NCI-H2029 (cell line): ENCODE results near the gene FOXD2.

Experiments
- DNase-seq: peaks from one replicate; lab custom pipeline; 2025; lab: John Stamatoyannopoulos, UW

Gene FOXD2

DNA sequence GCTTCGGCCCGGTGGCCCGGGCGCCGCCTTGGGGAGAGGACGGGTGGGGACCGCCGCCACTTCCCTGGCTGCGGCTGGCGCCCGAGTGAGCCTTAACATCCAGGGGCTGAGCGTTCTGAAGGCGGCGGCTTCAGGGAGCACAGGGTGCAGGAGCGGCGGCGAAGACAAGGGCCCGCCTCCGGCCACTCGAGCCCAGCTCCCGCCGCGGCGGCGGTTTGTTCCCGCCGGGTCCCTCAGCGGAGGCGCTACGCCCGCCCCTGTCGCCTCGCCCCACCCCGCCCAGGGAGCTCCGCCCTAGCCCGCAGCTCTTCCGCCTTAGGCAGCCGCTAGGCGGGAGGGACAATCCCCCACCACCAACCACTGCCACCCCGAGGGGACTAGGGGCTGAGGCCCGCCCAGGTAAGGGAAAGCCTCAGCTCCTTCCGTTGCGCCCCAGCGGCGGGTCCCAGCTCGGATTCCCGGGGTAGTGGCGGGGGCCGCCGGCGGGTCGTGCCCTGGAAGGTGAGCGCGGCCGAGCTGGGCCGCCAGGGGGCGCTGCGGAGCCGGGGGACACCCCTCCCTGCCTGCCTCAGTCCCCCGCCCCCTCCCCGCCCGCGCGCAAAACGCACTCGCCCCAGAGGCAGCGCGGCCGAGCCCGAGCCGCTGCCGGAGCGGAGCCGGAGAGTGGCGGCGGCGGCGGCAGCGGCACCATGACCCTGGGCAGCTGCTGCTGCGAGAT lies at the start of gene FOXD2:
Gene FOXD2, plus strand, starts transcription at position 598 of the 718 bp plus-strand sequence. Its CDS starts 92 bp downstream, at position 690.
- DNase-seq, result peak; percentile 98

DNA sequence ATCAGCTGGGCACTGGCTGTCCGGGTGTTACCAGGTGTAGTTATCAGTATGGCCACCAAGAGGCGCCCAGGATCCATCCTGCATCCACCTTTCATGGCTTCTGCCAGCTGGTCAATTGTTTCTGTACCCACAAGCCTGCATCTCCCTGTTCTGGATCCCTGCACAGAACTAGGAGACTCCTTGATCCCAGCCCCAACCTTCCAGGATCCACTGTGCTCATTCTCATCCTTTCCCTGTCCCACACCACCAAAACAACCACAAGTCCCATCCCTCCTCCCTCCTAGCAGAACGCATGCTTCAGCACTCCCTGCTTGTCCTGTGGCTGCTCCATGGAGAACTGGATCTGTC lies 49.0 kb upstream of the FOXD2 start:
- DNase-seq, result peak; percentile 77

DNA sequence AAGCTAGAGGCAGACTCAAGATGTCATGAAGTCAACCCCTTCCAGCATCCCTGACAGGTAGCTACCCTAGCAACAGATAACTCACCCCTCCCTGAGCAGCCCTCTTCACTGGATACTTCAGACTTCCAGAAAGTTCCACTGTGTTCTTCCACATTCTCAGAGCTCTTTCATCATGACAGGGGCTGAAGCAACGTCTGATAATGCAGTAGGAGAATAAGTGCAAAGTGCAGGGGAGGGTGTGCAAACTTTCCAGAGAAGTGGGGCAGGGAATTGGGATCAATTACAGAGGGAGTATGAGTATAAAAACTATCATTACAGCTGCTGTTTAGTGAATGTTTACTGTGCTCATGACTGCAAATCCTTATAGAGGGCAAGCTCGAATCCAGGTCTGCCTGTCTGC lies 48.1 kb upstream of the FOXD2 start:
- no peak for DNase-seq

DNA sequence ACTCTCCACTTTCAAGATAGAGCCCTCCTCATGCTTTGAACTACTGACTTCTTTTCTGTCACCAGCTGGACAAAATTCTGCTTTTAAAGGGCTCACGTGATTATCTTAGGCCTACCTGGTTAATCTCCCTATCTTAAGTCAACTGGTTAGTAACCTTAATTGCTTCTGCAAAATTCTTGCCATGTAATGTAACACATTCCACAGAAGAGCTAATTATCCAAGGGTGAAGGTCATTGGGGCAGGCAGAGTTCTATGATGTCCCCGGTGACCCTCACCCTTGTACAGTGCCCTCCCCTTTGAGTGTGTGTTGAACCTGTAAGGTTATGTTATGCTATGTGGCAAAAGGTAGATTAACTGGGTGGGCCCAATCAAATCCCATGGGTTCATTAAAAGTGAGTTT lies 47.0 kb upstream of the FOXD2 start:
- DNase-seq, result no peak

DNA sequence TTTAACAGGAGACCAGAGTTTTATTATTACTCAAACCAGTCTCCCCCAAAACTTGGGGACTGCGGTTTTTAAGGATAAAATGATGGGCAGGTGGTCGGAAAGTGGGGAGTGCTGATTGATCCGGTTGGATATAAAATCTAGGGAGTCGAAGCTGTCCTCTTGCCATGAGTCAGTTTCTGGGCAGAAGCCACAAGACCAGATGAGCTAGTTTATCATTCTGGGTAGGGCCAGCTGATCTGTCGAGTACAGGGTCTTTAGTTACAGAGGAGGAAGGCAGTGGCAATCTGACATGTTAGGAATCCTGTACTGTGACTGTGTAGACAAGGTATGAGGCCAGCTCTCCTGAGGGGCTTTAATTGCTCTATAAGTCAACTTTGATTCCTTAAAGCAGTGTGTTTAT lies 44.7 kb upstream of the FOXD2 start:
- no peak for DNase-seq

DNA sequence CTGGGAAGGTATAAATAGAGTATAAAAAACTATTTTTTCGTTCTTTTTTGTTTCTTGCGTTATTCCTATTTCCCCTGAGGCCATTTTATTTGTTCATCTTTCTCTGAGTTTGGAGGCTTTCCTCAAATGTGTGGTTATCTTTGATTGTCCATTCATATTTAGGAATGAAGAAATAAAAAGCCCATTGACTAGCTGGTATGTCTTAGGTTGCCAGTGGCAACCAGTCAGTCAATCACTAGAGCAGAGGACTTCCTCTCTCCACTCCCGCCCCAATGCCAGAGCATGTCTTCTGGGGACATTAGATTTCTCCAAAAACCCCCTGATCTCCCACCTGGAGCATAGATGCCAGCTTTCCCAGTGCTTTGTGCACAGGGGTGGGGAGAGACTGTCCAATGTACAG lies 42.4 kb upstream of the FOXD2 start:
- no peak for DNase-seq

DNA sequence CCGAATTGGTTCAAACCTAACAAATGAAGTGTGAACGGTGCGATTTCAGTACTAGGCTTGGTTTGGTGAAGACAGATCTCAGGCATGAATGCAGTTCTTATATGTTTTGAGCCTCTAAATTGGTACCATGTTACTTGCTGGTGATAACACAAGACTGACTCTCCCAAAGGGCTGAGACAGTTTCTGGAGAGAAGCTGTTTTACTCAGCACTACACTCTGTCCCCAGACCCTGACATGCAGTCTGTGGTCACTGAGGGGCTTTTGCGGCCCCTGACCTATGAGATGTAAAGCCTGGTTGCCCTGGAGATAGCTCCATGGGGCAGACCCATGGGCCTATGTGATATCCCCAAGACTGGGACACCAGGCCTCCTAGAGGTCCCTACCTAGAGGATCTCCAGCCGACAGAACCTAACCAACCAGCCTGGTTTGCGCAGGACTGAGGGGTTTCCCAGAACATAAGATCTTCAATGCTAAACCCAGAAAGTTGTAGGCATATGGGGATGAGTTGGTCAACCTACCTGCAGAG lies 41.1 kb upstream of the FOXD2 start:
- DNase-seq, result no peak

DNA sequence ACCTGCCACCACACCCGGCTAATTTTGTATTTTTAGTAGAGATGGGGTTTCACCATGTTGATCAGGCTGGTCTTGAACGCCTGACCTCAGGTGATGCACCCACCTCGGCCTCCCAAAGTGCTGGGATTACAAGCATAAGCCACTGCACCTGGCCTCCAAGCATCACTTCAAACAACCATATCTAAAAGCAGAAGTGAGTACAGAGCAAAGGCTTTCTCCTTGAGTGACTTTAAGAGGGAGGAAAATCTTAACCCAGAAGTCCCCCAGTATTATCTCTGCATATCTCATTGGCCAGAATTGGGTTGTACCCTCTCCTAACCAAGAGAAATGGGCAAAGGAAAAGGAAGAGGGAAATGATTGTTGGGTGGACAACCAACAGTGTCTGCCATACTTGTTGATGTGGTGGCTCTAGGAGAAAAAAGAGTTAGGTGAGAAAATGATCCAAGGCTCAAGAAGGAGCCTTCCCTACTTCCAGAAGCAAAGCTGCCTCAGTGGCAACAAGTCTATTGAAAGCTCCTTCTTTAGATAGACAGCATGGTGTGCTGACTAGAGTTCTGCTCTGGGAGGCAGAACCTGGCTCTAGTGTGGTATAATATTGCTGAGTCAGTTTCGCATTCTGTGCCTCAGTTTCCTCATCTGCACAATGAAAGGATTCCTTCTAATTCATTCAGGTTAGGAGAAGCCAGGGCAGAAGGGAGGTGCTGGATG lies 38.6 kb upstream of the FOXD2 start:
- DNase-seq, result no peak

DNA sequence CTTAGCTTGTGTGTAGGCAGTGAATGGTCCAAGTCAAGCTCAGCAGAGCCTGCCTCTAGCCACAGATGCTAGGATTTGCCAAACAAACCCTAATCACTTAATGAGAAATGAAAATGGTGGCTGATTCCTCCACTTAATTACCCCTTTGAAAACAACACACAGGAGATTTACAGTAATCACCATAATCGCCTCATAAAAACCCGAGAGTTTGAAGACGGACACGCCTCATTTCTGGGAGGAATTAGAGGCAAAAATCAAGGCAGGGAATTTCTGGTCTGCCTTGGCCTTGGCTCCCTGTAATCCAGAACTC lies 38.0 kb upstream of the FOXD2 start:
- DNase-seq, result no peak

DNA sequence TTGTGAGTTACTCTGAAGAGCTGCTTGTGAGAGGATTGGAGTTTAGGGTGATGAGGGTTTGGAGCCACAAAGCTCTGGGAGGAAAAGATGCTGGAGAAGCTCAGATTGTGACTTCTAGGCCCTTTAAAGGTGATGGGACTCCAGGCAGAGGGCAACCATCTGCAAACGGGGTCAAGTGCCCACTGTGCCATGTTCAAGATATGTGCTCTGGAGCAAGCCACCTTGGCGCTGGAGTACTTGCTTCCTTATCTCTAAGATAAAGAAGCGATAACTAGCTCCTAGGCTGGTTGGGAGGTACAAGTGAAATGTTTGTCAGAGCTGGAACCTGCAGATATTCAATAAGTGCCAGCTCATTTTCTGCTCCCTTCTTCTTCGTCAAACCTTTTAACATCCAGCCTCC lies 36.1 kb upstream of the FOXD2 start:
- DNase-seq, result no peak

DNA sequence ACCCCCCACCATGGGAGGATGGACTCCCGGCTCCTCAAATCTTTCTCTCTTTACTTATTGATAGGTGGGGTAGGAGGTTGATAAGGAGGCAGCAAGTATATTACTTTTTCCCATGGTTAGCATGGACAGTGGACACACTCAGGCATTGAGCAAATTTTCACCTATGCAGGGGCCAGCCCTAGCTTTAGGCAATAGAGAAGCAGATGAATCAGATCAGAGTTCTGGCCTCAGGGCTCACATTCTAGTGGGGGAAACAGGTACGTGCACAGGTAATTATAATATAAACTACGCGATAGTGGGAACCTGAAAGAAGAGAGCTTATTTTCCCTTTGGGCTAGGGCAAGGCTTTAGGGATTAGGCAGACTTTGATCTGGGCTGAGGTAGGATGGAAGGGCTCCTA lies 35.3 kb upstream of the FOXD2 start:
- no peak for DNase-seq

DNA sequence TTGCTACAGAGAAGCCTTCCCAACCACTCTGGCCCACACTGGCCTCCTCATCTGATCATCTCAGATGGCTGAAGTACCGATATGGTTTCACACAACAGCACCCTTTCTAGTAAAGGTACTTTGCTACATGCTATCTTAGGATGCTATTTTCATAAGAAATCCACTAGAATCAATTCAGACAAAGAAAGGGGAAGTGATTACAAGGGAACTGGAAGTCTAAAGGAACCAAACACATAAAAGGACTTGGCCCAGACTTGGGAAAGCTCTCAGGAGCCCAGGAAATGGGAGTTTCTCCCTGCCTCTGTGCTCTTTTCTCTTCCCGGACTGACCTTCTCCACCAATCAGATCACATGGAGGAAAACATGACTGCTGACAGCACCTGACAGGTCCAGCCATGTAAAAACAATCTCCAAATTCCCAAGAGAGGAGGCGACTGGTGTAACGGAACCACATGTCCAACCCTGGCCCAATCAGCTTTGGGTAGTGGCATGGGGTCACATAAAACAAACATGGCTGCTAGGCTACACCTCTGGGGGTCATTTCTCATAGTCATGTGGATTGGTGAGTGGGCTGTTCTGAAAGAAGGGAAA lies 34.4 kb upstream of the FOXD2 start:
- no peak for DNase-seq

DNA sequence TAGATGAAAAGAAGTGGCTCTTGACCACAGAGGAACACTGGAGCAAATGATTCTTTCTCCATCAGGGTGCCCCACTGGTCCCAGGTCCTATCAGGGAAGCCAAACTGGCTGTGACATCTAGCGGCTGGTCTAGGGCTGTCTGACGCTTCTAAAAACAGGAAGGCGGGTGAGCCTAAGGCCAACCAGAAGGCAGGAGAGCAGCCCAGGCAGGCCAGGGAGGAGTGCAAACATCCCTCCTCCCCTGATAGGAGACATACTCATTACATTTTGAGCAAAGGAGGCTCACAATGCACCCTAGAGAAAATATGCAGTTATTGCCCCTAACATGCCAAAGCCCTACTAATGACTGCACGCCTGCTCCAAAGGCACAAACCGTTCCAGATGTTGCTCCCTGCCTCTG lies 32.1 kb upstream of the FOXD2 start:
- DNase-seq, result no peak

DNA sequence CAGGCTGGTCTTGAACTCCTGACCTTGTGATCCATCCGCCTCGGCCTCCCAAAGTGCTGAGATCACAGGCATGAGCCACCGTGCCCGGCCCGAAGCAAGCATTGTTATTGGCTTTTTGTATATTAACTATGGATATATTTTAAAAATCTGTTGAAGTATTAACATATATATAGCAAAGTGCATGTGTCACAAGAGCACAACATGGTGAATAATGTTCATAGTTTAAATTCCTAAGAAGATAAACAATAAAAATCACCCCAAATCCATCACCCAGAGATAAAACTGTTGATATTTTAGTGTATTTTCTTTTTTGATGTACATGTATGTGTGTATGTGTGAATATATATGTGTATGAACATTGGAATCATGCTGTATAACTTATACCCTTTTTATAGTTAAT lies 30.9 kb upstream of the FOXD2 start:
- DNase-seq, result no peak

DNA sequence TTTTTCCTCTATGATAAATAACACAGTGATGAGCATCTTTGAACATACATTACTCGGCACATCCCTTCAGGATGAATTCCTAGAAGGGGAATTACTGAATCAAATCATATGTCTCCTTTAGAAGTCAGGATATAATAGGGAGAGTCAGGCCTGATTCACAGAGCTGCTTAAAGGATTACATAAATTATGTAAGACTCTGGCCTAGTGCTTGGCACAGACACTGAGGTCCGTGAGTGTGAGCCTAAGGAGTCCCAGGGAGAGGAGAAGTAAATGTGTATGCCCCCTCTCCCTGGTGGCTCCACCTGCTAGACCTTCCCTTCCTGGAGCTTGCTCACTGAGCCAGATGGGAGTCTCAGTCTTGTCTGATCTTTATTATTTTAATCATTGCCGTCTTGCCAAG lies 30.4 kb upstream of the FOXD2 start:
- DNase-seq, result no peak

DNA sequence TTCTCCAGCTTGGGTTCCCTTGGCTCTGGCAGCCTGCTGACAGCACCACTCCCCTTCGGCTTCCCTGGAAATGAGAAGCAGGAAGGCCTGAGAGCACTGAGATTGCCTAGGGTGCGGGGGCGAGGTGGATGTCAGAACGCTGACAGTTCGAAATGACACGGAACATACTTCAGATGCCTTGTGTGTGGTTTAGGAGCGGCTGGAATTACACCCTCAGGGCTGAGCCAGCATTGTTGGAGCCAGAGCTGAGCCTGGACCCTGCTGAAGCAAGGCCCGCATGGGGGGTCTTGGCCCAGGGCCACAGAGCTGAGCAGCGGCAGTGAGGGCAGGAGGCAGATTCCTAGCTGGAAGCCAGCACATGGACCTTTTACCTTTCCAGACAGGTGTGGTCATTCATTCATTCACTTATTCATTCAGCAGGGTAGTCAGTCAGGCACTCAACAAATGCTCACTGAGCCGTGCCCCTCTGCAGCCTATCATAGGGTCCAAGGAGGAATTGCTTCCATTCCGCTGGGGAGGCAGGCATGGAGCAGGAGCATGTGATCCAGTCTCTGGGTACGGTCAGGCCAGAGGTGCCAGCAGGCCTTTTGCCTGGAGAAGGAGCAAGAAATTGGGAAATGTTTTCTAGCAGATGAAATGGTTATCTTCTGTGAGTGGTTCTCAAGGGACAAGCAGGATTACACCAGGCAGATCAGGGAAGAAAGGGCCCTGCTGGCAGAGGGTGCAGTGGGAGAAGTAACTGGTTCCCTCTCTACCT lies 28.4 kb upstream of the FOXD2 start:
- DNase-seq, result no peak

DNA sequence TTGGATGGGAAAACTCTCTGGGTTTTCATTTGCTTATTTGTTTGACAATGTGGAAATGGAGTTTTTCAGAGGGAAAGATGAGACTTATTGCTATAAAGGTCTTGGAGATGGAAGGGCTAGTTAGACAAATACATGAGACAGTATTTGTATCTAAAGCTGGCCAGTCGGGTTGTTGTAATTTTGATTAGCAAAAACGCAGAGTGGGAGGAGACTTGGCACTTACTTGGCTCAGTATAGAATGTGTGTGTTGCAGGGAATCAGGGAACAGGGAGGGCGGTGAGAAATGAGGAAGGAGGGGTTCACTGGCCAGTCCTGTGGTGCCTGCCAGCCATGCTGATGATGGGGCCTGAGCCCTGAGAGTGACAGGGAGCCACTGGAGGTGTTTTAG lies 27.8 kb upstream of the FOXD2 start:
- DNase-seq, result no peak

DNA sequence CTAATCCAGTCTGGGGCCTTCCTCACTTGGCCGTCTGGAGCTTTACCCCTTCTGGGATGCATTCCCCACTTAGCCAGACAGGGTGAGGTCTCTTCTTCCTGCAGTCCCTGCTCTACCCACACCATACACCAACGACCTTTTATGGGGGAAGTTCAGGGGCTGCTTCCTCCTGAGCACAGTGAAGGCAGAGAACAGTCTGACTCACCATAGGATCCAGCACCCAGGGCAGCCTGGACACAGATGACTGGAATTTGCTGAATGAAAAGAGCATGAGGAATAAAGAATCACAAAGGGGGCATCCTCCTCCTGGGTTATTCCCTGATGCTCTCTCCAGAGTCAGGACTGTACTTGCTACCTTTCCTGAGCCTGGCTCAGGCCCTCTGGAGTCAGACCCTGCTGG lies 26.4 kb upstream of the FOXD2 start:
- no peak for DNase-seq

DNA sequence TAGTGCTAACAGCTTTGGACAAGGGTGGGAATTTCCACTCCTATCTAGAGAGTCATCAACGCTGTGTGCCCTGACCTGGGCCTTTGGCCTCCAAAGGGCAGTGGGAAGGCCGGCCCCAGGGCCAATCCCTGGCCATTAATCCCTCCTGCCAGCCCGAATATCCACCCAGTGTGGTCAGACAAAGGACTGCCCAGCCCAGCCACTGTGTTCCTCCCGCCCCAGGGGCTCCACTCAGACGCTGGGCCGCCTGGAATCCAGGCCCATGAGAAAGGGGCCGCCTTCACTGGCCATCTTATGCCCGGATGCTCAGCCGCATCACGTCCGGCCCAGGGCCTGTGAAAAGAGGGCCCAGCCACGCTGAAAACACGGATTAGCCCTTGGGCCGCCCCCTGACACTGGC lies 25.4 kb upstream of the FOXD2 start:
- no peak for DNase-seq

DNA sequence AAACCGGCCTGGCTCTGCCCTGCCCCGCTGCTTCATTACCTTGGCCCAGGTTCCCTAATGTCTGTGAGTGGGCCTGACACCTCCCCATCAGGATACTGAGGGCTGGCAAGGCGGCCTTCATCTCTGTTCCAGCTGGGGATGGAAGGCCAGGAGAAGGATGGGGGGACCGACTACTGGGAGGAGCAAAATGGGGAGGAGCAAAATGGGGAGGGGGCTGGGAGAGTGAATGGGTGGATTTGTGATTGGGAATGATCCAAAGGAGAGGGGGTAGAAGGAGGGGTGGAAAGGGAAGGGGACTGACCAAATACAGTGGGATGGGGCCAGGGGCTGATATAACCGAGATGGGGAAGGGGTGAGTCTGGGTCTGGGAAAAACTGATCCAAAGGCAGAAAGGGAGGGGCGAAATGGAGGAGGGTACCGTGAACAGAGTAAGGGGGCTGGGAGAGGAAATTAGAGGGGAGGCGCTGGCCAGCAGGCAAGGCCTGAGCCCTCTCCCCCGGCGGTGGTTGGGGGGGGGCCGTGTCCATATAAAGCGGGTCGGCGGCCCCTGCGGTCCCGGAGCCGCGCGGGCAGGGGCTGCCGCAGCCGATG lies 22.0 kb upstream of the FOXD2 start, which contains the start of gene FOXE3:
Gene FOXE3, plus strand, starts transcription at position 558 of the 591 bp plus-strand sequence. Its CDS starts 31 bp downstream, at position 589.
- no peak for DNase-seq

DNA sequence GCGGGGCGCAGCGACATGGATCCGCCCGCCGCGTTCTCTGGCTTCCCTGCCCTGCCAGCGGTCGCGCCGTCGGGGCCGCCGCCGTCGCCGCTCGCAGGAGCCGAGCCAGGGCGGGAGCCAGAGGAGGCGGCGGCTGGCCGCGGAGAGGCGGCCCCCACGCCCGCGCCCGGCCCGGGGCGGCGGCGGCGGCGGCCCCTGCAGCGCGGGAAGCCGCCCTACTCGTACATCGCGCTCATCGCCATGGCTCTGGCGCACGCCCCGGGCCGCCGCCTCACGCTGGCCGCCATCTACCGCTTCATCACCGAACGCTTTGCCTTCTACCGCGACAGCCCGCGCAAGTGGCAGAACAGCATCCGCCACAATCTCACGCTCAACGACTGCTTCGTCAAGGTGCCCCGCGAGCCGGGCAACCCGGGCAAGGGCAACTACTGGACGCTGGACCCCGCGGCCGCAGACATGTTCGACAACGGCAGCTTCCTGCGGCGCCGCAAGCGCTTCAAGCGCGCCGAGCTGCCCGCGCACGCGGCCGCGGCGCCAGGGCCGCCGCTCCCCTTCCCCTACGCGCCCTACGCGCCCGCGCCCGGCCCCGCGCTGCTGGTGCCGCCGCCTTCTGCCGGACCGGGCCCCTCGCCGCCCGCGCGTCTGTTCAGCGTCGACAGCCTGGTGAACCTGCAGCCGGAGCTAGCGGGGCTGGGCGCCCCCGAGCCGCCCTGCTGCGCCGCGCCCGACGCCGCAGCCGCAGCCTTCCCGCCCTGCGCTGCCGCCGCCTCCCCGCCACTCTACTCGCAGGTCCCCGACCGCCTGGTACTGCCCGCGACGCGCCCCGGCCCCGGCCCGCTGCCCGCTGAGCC lies 21.3 kb upstream of the FOXD2 start:
- peak; percentile 36 for DNase-seq
